Measurements from ENCODE around the gene ZNF202.

DNA sequence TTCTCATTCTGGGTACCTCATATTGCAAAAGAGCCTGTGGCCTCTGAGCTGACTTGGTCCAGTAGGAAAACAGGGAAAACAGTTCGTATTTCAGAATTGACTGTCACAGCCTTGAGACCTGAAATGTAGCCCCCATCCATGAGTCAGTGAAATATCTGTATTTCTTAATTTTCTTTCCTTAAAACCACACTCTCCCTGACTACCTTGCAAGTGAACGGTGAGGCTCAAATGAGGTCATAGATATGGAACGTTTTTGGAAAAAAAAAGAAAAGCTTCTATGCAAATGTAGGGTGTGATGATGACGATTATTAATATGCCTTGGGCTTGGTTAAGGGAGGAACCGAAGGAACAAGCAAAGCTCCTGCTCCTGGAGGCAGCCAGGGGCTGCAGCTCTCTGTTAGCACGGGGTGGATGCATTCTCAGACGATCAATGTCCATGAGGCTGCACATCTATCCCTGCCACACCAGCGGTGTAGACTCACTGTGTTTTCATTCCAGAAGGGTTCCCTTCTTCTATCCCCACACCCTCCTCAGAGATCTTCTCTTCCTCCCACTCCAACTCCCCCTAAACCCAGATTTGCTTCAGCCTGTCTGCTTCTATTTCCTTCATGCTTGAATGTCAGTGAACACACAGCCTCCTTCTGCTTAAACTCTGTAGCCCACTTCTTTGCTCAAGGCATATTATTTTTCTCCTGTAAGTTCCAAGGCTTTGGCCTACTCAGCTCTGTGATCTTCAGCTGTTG lies 57.9 kb downstream of the ZNF202 start:
- TF ChIP-seq CTCF (conservative IDR thresholded peaks at IDR 0.05; ENCODE audit: low read length): no peak
- TF ChIP-seq EZH2phosphoT487 (IDR thresholded peaks at IDR 0.05; ENCODE audit: borderline replicate concordance): no peak
